Fibroblast of skin of back (primary cell): ENCODE measurements around the gene DIPK2B.

Source experiments
- DNase-seq: peaks from one replicate; pipeline ENCODE4 v3.0.0-alpha.2; 2013

DIPK2B gene

GRCh38 chrX:45157647-45158046, 43.0 kb downstream of the DIPK2B start:
- no peak for DNase-seq

DNA sequence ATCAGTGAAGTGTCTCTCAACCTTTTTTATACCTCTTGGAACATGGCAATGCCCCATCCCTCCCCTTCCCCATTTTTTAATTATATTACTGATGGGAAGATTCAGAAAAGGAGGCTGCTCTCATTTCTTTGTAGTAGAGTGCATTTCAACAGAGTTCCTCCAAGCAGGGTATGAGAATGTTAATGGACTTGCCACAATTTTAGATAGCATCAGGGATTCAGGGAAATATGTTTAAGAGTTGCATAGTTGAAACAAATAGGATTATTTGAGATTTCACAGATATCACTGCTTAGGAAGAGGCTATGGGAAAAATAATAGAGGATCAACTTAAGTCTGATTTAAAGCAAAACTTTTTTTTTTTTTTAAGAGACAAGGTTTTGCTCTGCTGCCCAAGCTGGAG, 46.2 kb downstream of the DIPK2B start:
- DNase-seq, result no peak

DNA sequence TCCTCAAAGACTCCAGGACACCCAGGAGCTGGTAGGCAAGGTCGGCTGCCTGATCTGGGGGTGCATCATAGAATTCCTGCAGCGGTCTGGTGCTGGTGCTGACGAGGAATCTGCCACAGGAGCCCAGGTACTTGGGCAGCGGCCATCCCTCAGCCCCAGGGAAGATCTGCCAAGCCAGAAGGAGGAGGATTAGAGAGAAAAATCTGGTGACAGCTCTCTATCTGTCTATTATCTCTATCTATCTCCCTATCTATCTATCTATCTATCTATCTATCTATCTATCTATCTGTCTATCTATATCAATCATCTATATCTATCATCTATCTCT, 46.7 kb downstream of the DIPK2B start:
- no peak for DNase-seq
